Mesenchymal stem cell (in vitro differentiated cells and primary cell): ENCODE data around the gene EPS15.

Experiments used
- DNase-seq: peaks from one replicate; pipeline ENCODE4 v3.0.0-alpha.2; 2013
- H2AFZ ChIP-seq: one replicate; pipeline ENCODE4 v1.6.1; 2013; ENCODE audit warnings: low read depth, mild to moderate bottlenecking, control low read depth, inconsistent platforms, low read length, moderate library complexity
- H2AK5ac ChIP-seq: 2 replicates; pipeline ENCODE4 v1.6.1; 2013; ENCODE audit warnings: low read length, moderate library complexity, mild to moderate bottlenecking, inconsistent platforms; ENCODE audit not compliant: severe bottlenecking
- H2BK120ac ChIP-seq: one replicate; pipeline ENCODE4 v1.6.1; 2013; ENCODE audit warnings: low read depth, mild to moderate bottlenecking, inconsistent platforms, low read length, moderate library complexity
- H2BK12ac ChIP-seq, 2 experiments: one replicate each; pipeline ENCODE4 v1.6.1; 2013; ENCODE audit warnings: inconsistent platforms in 2 of 2, low read length in 2 of 2, mild to moderate bottlenecking in 2 of 2, moderate library complexity in 2 of 2, control low read depth in 1 of 2
- H2BK15ac ChIP-seq: one replicate; pipeline ENCODE4 v1.6.1; 2013; ENCODE audit warnings: mild to moderate bottlenecking, low read depth, inconsistent platforms; ENCODE audit not compliant: poor library complexity, severe bottlenecking
- H2BK5ac ChIP-seq: 2 replicates; pipeline ENCODE4 v1.6.1; 2013; ENCODE audit warnings: low read depth, mild to moderate bottlenecking, low read length, control low read depth, inconsistent platforms; ENCODE audit not compliant: poor library complexity, severe bottlenecking
- H3K14ac ChIP-seq, 2 experiments: one replicate each; pipeline ENCODE4 v1.6.1; 2013; ENCODE audit warnings: inconsistent platforms in 2 of 2, low read length in 2 of 2, control low read depth in 1 of 2, mild to moderate bottlenecking in 1 of 2, moderate library complexity in 1 of 2
- H3K18ac ChIP-seq, 2 experiments: one replicate each; pipeline ENCODE4 v1.6.1; 2013; ENCODE audit warnings: inconsistent platforms in 2 of 2, low read length in 2 of 2, control low read depth in 1 of 2, low read depth in 1 of 2, mild to moderate bottlenecking in 1 of 2
- H3K23ac ChIP-seq, 2 experiments: one replicate each; pipeline ENCODE4 v1.6.1; 2013; ENCODE audit warnings: inconsistent platforms in 2 of 2, low read length in 2 of 2, mild to moderate bottlenecking in 2 of 2, moderate library complexity in 2 of 2, control low read depth in 1 of 2
- H3K27ac ChIP-seq: 2 replicates; pipeline ENCODE4 v1.5.1; 2013; ENCODE audit warnings: mild to moderate bottlenecking, moderate library complexity, low read length, control low read depth, inconsistent platforms; ENCODE audit not compliant: poor library complexity, severe bottlenecking
- H3K27me3 ChIP-seq, 2 experiments: 2 replicates each; pipeline versions ENCODE4 v1.6.1 to v1.7.0; 2013; ENCODE audit warnings: low read length in 2 of 2, mild to moderate bottlenecking in 2 of 2, moderate library complexity in 2 of 2, control low read depth in 1 of 2, inconsistent platforms in 1 of 2; ENCODE audit not compliant: control insufficient read depth in 1 of 2, insufficient read depth in 1 of 2
- H3K36me3 ChIP-seq, 2 experiments: 2 replicates each; pipeline versions ENCODE4 v1.6.1 to v1.7.0; 2013; ENCODE audit warnings: low read length in 2 of 2, control low read depth in 1 of 2, inconsistent platforms in 1 of 2, low read depth in 1 of 2, mild to moderate bottlenecking in 1 of 2; ENCODE audit not compliant: insufficient read depth in 2 of 2, control insufficient read depth in 1 of 2
- H3K4ac ChIP-seq, 2 experiments: one replicate each; pipeline ENCODE4 v1.6.1; 2013; ENCODE audit warnings: inconsistent platforms in 2 of 2, low read length in 2 of 2, mild to moderate bottlenecking in 2 of 2, moderate library complexity in 2 of 2, control low read depth in 1 of 2, low read depth in 1 of 2
- H3K4me1 ChIP-seq: 2 replicates; pipeline ENCODE4 v1.6.1; 2013; ENCODE audit warnings: low read depth, low read length, control low read depth; ENCODE audit not compliant: control insufficient read depth, insufficient read depth
- H3K4me2 ChIP-seq: 2 replicates; pipeline ENCODE4 v1.6.1; 2013; ENCODE audit warnings: low read length, mild to moderate bottlenecking, inconsistent platforms; ENCODE audit not compliant: poor library complexity, severe bottlenecking
- H3K4me3 ChIP-seq, 2 experiments: 2 replicates each; pipeline versions ENCODE4 v1.5.1 to v1.7.0; 2013; ENCODE audit warnings: low read length in 2 of 2, mild to moderate bottlenecking in 2 of 2, control low read depth in 1 of 2, low read depth in 1 of 2; ENCODE audit not compliant: insufficient read depth in 1 of 2
- H3K79me1 ChIP-seq: replicated peaks from 2 replicates; pipeline ENCODE4 v1.6.1; 2013; ENCODE audit warnings: mild to moderate bottlenecking, control low read depth, low read length, inconsistent platforms; ENCODE audit not compliant: poor library complexity, severe bottlenecking
- H3K9ac ChIP-seq: 2 replicates; pipeline ENCODE4 v1.7.0; 2013; ENCODE audit warnings: mild to moderate bottlenecking, low read length, moderate library complexity
- H3K9me3 ChIP-seq: 2 replicates; pipeline ENCODE4 v1.7.0; 2013; ENCODE audit warnings: mild to moderate bottlenecking, low read length; ENCODE audit not compliant: control insufficient read depth
- H4K8ac ChIP-seq: one replicate; pipeline ENCODE4 v1.6.1; 2013; ENCODE audit warnings: inconsistent platforms, mild to moderate bottlenecking, low read length, moderate library complexity
- H4K91ac ChIP-seq: one replicate; pipeline ENCODE4 v1.6.1; 2013; ENCODE audit warnings: mild to moderate bottlenecking, low read length, inconsistent platforms
- WGBS: methylation state at CpG from one replicate; pipeline ENCODE4 v1.1.7; 2013; ENCODE audit warnings: mixed read lengths; 5-methylcytosine and 5-hydroxymethylcytosine counted together

EPS15 gene

DNA sequence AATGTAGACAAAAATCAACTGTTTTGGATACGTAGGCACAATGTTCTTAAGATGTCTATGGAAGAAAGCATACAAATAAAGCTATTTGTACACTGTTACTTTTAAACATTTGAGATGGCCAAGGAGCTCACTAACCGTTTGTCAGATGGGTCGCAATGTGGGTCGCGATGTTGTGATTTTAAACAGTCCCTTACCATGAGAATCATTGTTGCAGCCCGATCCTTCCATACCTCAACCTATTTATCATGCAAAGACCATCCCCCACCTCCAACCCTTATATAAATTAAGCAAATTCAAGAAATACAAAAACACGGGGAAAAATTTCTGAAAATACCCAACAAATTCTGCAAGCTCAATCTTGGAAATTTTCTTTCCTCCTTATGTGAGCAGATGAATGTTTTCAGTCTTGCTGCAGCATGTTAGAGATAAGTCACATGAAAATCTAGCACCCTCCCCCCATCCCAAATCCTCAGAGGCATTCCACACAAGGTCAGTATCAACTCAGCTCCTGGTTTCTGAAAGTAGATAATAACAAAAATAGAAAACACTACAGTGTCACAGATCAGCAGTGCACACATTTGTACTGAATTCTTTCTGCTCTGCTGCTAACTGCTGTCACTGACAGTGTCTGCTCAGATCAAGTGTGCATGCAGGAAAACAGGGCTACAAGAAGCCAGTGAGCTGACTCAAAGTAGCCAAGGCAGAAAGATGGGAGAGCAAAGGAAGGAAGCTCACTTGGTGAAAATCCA, 95.8 kb downstream of the EPS15 start:
- no peaks in the 10 kb centered on the region for H3K4me1 ChIP-seq
- peaks cover 2% of the 10 kb centered on the region for H3K79me1 ChIP-seq
- H3K27me3 ChIP-seq: no peaks in the 10 kb centered on the region
- H2AK5ac ChIP-seq: no peak overlapping the region
- peak overlapping the region; percentile 70 for H3K9ac ChIP-seq
- H3K18ac ChIP-seq: no peak overlapping the region
- H3K4ac ChIP-seq: no peak overlapping the region
- H3K36me3 ChIP-seq: peaks cover 0 to 53% of the 10 kb centered on the region in 2 experiments
- H3K23ac ChIP-seq: no peak overlapping the region
- H3K14ac ChIP-seq: no peak overlapping the region
- H3K9me3 ChIP-seq: no peaks in the 10 kb centered on the region
- H3K27ac ChIP-seq: no peak overlapping the region
- no peak overlapping the region for H4K8ac ChIP-seq
- no peak overlapping the region for H2BK5ac ChIP-seq
- peak; percentile 57 for DNase-seq
- no peak overlapping the region for H2BK120ac ChIP-seq
- H4K91ac ChIP-seq: no peak overlapping the region
- no peak overlapping the region for H2BK15ac ChIP-seq
- H2BK12ac ChIP-seq: no peak overlapping the region
- H3K4me3 ChIP-seq: peak overlapping the region in 1 of 2 experiments; percentile 35
- no peak overlapping the region for H3K4me2 ChIP-seq
- no peak overlapping the region for H2AFZ ChIP-seq
- 72% methylated on average over 7 of the region's 7 CpGs for WGBS

DNA sequence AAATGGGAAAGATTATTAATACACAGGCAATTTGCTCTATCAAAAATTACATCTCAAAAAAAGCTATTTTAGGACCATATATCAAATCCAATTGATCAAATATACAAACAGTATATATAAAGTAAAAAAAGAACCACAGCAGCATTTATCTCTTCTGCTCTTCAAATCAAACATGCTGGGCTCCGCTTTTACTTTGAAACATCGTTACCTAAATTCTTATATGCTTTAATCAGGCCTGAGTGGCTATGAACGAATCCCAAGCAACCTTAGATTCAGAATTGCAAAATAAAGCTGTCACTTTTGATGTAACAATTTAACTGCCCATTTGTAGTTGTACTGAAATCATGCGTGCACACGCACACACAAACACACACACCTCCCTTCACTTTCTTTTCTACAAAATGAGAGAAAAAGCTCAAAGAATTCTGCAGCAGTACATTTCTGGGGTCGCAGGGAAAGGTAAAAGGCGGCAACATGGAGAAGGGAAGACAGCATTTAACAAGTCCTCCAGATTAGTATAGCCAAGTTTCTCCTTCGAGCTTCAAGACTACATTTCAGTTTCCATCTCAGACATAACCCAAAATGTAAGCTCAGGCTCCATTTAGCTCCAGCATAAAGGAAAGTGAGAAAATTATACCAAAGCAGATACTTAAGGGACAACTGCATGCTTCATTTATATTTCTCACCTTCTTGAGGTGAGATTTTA, 96.5 kb downstream of the EPS15 start:
- H3K36me3 ChIP-seq: peaks cover 0 to 57% of the 10 kb centered on the region in 2 experiments
- no peak overlapping the region for H3K14ac ChIP-seq
- H3K4me2 ChIP-seq: no peak overlapping the region
- H2AK5ac ChIP-seq: no peak overlapping the region
- no peak overlapping the region for H4K91ac ChIP-seq
- H3K23ac ChIP-seq: no peak overlapping the region
- no peak overlapping the region for H2BK120ac ChIP-seq
- H3K79me1 ChIP-seq: peaks cover 2% of the 10 kb centered on the region
- H3K9ac ChIP-seq: peak overlapping the region; percentile 70
- H3K4ac ChIP-seq: peak overlapping the region in 1 of 2 experiments; percentile 40
- no peak overlapping the region for H2BK15ac ChIP-seq
- H2BK5ac ChIP-seq: no peak overlapping the region
- H3K4me3 ChIP-seq: peak overlapping the region in 1 of 2 experiments; percentile 35
- H2AFZ ChIP-seq: no peak overlapping the region
- no peaks in the 10 kb centered on the region for H3K27me3 ChIP-seq
- no peaks in the 10 kb centered on the region for H3K9me3 ChIP-seq
- H3K18ac ChIP-seq: no peak overlapping the region
- 95% methylated on average over 8 of the region's 8 CpGs for WGBS
- no peaks in the 10 kb centered on the region for H3K4me1 ChIP-seq
- H4K8ac ChIP-seq: peak overlapping the region; percentile 23
- no peak overlapping the region for H3K27ac ChIP-seq
- no peak for DNase-seq
- H2BK12ac ChIP-seq: no peak overlapping the region

DNA sequence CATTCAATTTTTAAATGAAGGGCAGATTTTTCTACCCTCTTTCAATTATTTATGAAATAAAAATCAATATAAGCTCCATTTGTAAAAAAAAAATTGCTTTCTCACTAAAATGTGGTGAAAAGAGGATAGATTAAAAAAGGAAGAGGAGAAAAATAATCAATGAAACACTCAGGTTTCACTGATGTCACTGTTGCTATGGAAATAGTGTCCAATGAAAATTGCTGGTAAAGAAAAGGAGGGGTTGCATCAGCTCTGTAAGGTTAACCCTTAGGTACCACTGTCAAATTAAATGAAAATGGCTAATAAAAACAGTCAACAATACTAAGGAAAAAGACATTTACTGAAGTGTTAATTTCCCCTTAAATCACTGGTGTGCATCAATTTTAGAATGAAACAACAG, 97.1 kb downstream of the EPS15 start:
- Histone ChIP-seq H3K18ac (no peak overlapping the region), H2BK5ac (no peak overlapping the region), H2AK5ac (no peak overlapping the region), H2BK15ac (no peak overlapping the region), H2BK120ac (no peak overlapping the region), H3K14ac (no peak overlapping the region), H4K91ac (no peak overlapping the region), H3K36me3 (peaks cover 0 to 55% of the 10 kb centered on the region in 2 experiments), H3K27ac (no peak overlapping the region), H3K27me3 (no peaks in the 10 kb centered on the region), H4K8ac (no peak overlapping the region), H3K4me2 (no peak overlapping the region), H3K9ac (peak overlapping the region; percentile 70), H3K4me1 (no peaks in the 10 kb centered on the region), H3K9me3 (no peaks in the 10 kb centered on the region), H3K4ac (no peak overlapping the region), H3K79me1 (peaks cover 2% of the 10 kb centered on the region), H3K23ac (no peak overlapping the region), H2AFZ (no peak overlapping the region), H3K4me3 (no peak overlapping the region), H2BK12ac (no peak overlapping the region)
- peak; percentile 82 for DNase-seq

DNA sequence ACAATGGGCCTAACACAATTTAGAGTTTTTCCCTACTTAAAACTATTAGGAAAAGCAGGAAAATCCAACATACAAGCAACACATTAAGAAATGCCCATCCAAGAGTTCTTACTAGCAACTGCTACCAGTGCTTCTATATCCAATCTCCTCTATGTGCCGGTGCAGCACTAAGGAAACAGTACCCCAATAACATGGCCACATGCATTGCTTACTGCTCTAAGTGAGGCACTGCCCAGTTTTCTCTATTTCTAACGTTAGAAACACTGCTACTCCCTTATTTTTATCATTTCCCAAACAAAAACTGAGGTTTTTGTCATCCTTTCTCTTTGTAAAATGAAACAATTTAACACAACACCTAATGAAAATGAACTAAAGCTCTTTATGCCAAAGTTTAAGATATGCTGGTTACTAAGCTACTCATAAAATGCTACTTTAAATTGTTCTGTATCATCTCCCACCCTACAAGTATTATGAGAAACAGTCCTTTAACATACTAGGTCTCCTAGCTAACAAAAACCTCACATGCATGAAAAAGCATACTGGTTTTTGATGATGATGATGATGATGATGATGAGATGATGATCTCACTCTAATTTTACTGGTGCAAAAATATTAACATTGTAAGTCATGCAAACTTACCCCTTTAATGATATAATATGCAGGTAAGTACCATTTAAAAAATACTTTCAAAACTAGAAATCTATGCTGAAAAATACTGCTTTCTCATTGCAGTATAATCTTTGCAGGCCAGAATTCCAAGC, 98.0 kb downstream of the EPS15 start:
- Histone ChIP-seq H4K8ac (no peak overlapping the region), H3K36me3 (peaks cover 0 to 49% of the 10 kb centered on the region in 2 experiments), H2AFZ (no peak overlapping the region), H2BK120ac (no peak overlapping the region), H3K4ac (no peak overlapping the region), H3K4me1 (no peaks in the 10 kb centered on the region), H3K18ac (no peak overlapping the region), H3K14ac (no peak overlapping the region), H2AK5ac (no peak overlapping the region), H3K79me1 (peaks cover 3% of the 10 kb centered on the region), H3K23ac (no peak overlapping the region), H3K9me3 (no peaks in the 10 kb centered on the region), H3K27ac (no peak overlapping the region), H3K27me3 (no peaks in the 10 kb centered on the region), H3K9ac (no peak overlapping the region), H2BK15ac (no peak overlapping the region), H4K91ac (no peak overlapping the region), H3K4me3 (no peak overlapping the region), H3K4me2 (no peak overlapping the region), H2BK12ac (no peak overlapping the region), H2BK5ac (no peak overlapping the region)
- 89% methylated on average over 2 of the region's 2 CpGs for WGBS
- DNase-seq: no peak
